Kasumi-1 (cell line): Measurements from ENCODE around the gene UNCX.

ENCODE experiments used
- DNase-seq, 2 experiments: peaks; one replicate each; lab custom pipeline; 2025; lab: John Stamatoyannopoulos, UW

UNCX gene

GRCh38 chr7:1243964-1244416 is 11.3 kb downstream of the UNCX start:
- no peak for DNase-seq

- DNase-seq: no peak
Observed at GRCh38 chr7:1244700-1245523, 12.2 kb downstream of the UNCX start.

GRCh38 chr7:1245524-1246050 is 12.9 kb downstream of the UNCX start:
- DNase-seq: no peak

GRCh38 chr7:1246160-1246870 is 13.6 kb downstream of the UNCX start:
- no peak for DNase-seq

GRCh38 chr7:1246871-1247526 is 14.3 kb downstream of the UNCX start:
- DNase-seq: no peak

GRCh38 chr7:1247527-1248041 is 14.9 kb downstream of the UNCX start:
- DNase-seq: no peak

GRCh38 chr7:1248143-1248915 is 15.7 kb downstream of the UNCX start:
- no peak for DNase-seq

- no peak for DNase-seq
Observed at GRCh38 chr7:1248916-1249581, 16.4 kb downstream of the UNCX start.

GRCh38 chr7:1249731-1250130 is 17.1 kb downstream of the UNCX start:
- DNase-seq: no peak

- DNase-seq: no peak
Observed at GRCh38 chr7:1250901-1251300, 18.2 kb downstream of the UNCX start.

GRCh38 chr7:1251796-1252539 is 19.3 kb downstream of the UNCX start:
- DNase-seq: no peak

- no peak for DNase-seq
Observed at GRCh38 chr7:1252540-1253090, 19.9 kb downstream of the UNCX start.

- DNase-seq: no peak
Observed at GRCh38 chr7:1253681-1254181, 21.1 kb downstream of the UNCX start.

GRCh38 chr7:1254281-1255079 is 21.8 kb downstream of the UNCX start:
- DNase-seq: no peak

GRCh38 chr7:1255080-1255816 is 22.6 kb downstream of the UNCX start:
- no peak for DNase-seq

GRCh38 chr7:1255817-1256340 is 23.2 kb downstream of the UNCX start:
- DNase-seq: no peak

GRCh38 chr7:1256621-1257020 is 23.9 kb downstream of the UNCX start:
- DNase-seq: no peak

- no peak for DNase-seq
Observed at GRCh38 chr7:1257221-1257620, 24.5 kb downstream of the UNCX start.
